Measurements from ENCODE around the gene CTH.
"Not testable (repeated sequence)": the region's sequence is repeated elsewhere in the genome, so short reads cannot be mapped to it uniquely, and the experiment has no call there.

DNA sequence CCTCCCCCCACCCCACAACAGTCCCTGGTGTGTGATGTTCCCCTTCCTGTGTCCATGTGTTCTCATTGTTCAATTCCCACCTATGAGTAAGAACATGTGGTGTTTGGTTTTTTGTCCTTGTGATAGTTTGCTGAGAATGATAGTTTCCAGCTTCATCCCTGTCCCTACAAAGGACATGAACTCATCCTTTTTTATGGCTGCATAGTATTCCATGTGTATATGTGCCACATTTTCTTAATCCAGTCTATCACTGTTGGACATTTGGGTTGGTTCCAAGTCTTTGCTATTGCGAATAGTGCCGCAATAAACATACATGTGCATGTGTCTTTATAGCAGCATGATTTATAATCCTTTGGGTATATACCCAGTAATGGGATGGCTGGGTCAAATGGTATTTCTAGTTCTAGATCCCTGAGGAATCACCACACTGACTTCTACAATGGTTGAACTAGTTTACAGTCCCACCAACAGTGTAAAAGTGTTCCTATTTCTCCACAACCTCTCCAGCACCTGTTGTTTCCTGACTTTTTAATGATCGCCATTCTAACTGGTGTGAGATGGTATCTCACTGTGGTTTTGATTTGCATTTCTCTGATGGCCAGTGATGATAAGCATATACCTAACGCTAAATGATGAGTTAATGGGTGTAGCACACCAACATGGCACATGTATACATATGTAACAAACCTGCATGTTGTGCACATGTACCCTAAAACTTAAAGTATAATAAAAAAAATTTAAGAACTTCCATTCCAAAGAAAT lies 8.1 kb downstream of the CTH start:
- TF ChIP-seq, protein P1, sequence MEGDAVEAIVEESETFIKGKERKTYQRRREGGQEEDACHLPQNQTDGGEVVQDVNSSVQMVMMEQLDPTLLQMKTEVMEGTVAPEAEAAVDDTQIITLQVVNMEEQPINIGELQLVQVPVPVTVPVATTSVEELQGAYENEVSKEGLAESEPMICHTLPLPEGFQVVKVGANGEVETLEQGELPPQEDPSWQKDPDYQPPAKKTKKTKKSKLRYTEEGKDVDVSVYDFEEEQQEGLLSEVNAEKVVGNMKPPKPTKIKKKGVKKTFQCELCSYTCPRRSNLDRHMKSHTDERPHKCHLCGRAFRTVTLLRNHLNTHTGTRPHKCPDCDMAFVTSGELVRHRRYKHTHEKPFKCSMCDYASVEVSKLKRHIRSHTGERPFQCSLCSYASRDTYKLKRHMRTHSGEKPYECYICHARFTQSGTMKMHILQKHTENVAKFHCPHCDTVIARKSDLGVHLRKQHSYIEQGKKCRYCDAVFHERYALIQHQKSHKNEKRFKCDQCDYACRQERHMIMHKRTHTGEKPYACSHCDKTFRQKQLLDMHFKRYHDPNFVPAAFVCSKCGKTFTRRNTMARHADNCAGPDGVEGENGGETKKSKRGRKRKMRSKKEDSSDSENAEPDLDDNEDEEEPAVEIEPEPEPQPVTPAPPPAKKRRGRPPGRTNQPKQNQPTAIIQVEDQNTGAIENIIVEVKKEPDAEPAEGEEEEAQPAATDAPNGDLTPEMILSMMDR (conservative IDR thresholded peaks at IDR 0.05; ENCODE audit: low read depth in 2 of 2) = not testable (repeated sequence)
- not testable (repeated sequence) for TF ChIP-seq CREB1 (CRISPR knock-in tag; IDR thresholded peaks at IDR 0.05; ENCODE audit: low read depth); POLR2AphosphoS5 (IDR thresholded peaks at IDR 0.05; ENCODE audit: low read depth)

All from GM23338 (cell line).